ENCODE data around the gene CLEC4A. TPM values are rescaled to one million over a fixed set of nuclear protein-coding genes. Genes with fewer than 3 reads are reported as not detected.

Gene CLEC4A
- 1.2 TPM for total RNA-seq

DNA sequence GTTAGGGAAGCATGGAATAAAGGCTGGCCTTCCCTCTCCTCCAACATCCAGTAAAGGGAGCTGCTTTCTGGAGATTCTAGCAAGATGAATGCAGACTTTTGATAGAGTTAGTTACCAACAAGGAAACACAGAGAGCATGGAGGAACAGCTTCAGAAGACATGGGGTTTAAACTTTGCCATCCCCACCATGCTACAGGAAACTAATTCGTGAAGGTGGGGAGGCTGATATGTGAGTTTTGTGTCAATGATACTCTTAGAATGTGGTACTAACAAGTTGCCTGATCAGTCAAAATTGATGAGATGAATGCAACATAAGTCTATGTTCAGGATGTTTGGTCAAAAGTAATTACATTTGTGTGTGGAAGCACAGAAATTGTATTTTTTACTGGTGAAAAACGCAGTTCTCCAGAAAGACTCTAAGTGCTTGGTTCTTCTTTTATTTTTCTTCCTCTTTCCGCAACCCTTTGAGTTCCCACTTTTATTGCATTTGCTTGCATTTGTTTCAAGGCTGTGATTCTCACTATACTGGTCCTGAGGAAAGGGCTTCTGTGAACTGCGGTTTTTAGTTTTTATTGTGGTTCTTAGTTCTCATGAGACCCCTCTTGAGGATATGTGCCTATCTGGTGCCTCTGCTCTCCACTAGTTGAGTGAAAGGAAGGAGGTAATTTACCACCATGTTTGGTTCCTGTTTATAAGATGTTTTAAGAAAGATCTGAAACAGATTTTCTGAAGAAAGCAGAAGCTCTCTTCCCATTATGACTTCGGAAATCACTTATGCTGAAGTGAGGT, at the start of gene CLEC4A:
CLEC4A (plus strand) TSS at position 494 of the 789 bp plus-strand sequence; CDS start at position 756, 262 bp downstream.

DNA sequence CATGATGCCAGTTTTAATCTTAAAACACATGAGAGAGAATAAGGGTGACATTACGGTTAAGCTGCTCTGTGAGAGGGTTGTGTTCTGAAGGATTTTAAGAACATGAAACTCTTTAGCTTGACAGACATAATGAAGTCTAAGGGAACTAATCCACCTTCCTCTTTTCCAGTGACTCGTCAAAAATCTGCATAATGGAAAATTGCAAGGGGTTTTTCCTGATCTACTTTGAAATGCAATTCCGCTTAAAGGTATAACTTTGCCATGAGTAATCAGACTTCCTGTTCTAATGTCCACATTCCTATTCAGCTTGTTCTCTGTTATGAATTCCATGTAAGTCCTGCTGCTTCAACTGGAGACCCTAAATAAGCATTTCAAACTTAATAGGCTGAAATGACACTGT, 33.4 kb downstream of the CLEC4A start, which contains the start of gene ZNF705A:
ZNF705A (plus strand) TSS at position 171 of the 400 bp plus-strand sequence. CDS start 15,611 bp downstream, outside the sequence.

Other genes starting within 250 kb of the CLEC4A start
- 158 TPM for gene SLC2A3, start 187.4 kb upstream of the CLEC4A start, total RNA-seq
- gene FOXJ2, start 90.9 kb upstream of the CLEC4A start, total RNA-seq: 15.8 TPM
- 2.0 TPM for gene C3AR1, start 57.3 kb upstream of the CLEC4A start, total RNA-seq
- gene NECAP1, start 41.3 kb upstream of the CLEC4A start, total RNA-seq: 78.9 TPM
- gene ZNF705A, start 33.4 kb downstream of the CLEC4A start, total RNA-seq: not detected
- gene FAM90A1, start 104.0 kb downstream of the CLEC4A start, total RNA-seq: 0.16 TPM